ENCODE results near the gene AUH.
A peak's percentile ranks its signal among the peaks of the same experiment; 100 is the strongest.

The AUH gene

GRCh38 chr9:91285729-91286353, 75.9 kb downstream of the AUH start:
- FAIRE-seq = no peak

GRCh38 chr9:91282292-91282691, 79.4 kb downstream of the AUH start:
- no peak for FAIRE-seq

- FAIRE-seq = no peak
These were observed 82.2 kb downstream of the AUH start for GRCh38 chr9:91279296-91280204.

- FAIRE-seq = no peak
These were observed 85.2 kb downstream of the AUH start for GRCh38 chr9:91276513-91276912.

- no peak for FAIRE-seq
These were observed 86.1 kb downstream of the AUH start for GRCh38 chr9:91275655-91276054.

- no peak for FAIRE-seq
These were observed 86.7 kb downstream of the AUH start for GRCh38 chr9:91274949-91275492.

- FAIRE-seq = no peak
These were observed 87.7 kb downstream of the AUH start for GRCh38 chr9:91273853-91274552.

- FAIRE-seq = no peak
These were observed 90.6 kb downstream of the AUH start for GRCh38 chr9:91271156-91271555.

GRCh38 chr9:91269907-91270491, 91.7 kb downstream of the AUH start:
- FAIRE-seq = no peak

- no peak for FAIRE-seq
These were observed 95.3 kb downstream of the AUH start for GRCh38 chr9:91266448-91266847.

- no peak for FAIRE-seq
These were observed 96.2 kb downstream of the AUH start for GRCh38 chr9:91265514-91265913.

- FAIRE-seq = no peak
These were observed 100.3 kb downstream of the AUH start for GRCh38 chr9:91261417-91261816.

GRCh38 chr9:91259162-91259561, 102.6 kb downstream of the AUH start:
- FAIRE-seq = no peak

GRCh38 chr9:91258451-91258850, 103.3 kb downstream of the AUH start:
- FAIRE-seq = no peak

GRCh38 chr9:91256235-91256634, 105.5 kb downstream of the AUH start:
- no peak for FAIRE-seq

GRCh38 chr9:91255327-91255726, 106.4 kb downstream of the AUH start:
- FAIRE-seq = peak; percentile 59

GRCh38 chr9:91253488-91253887, 108.2 kb downstream of the AUH start:
- FAIRE-seq = no peak

GRCh38 chr9:91248707-91249106, 113.0 kb downstream of the AUH start:
- FAIRE-seq = no peak

GRCh38 chr9:91247278-91247677, 114.4 kb downstream of the AUH start:
- no peak for FAIRE-seq

- FAIRE-seq = no peak
These were observed 114.9 kb downstream of the AUH start for GRCh38 chr9:91246846-91247245.

- no peak for FAIRE-seq
These were observed 116.0 kb downstream of the AUH start for GRCh38 chr9:91245431-91246313.

GRCh38 chr9:91243029-91243428, 118.7 kb downstream of the AUH start:
- no peak for FAIRE-seq

Measured in endometrium (tissue), 2 donors.